ENCODE data around the gene TTC39A.

The TTC39A gene

DNA sequence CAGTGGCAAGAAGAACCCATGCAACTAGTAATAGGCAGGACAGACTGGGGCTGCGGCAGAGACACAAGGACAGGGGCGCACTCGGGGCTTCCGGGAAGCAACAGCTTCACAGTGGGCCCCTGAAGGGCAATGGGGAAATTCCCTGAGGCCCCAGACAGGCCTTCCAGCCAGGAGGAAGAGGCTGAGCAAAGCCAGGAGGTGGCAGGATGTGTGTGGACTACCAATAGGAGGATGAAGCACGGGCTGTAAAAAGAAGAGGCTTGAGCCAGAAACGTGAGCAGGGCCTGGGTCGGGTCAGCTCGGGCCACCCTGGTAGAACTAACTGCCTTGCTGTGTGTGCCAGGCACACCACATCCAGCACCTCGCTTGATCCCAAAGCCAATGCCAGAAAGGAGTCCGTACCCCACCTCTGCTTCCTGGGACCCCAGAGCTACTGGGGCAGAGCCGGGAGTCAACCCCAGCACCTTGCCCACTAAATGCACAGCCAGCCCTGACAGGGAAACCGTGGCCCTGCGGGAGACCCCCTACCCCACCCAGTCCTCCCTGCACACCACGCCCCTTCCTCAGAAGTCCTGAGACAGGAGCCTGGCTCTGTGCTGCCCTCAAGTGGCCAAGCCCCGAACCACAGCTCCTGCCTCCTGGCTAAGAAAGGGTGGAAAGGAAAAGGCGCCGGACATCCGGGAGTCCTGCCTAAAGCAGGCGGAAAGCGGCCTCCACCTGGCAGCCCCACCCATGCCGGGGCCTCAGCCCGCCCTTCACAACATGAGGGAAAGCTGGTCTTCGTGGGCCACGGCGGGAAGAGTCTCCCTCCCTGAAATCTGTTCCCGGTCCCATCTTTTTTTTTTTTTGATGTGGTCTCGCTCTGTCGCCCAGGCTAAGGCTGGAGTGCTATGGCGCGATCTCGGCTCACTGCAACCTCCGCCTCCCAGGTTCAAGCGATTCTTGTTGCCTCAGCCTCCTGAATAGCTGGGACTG is 33.7 kb downstream of the TTC39A start:
- peak; percentile 76 for DNase-seq

DNA sequence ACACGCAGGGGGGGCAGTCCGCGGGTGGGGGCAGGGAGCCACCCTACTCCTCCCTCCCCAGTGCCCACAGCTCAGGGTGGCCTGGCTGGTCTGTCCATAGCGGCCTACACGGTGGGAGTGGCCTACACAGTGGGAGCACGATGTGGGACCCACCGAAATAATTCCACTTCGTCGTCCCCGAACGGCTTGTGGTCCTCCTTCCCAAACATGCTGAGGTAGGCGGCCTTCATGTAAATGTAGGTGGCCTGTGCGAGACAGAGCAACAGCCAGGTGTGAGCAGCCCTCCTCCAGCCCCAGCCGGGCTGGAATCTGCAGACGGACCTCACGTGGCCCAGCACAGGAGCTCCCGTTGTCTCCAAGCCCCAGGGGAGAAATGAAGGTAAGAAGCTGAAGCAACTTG is 34.4 kb downstream of the TTC39A start:
- DNase-seq: no peak

DNA sequence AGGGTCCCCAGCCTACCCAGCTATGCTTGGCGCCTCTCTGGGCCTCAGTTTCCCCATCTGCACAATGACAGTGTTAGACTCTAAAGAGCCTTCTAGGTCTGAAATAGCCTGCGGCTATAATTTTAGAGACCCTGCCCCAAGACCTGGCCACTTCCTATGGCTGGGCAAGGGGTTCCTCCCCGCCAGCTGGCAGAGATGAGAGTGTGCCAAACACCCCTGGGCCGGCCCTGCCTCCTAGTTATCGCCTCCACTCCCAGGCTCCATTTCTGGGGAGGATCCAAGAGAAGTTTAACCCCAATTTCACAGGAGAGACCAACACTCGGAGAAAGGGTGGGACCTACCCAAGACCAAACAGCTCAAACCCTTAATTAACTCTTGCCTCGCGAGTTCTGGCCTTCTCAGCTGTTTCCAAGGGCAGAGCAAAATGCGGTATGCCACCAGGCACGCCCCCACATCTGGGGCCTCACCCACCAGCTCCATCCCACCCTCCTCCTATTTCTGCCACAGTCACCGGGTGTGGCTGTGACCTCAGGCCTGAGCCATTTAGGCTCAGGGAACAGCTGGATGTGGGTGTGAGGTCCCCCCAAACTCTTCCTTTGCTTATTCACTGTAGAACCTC is 35.7 kb downstream of the TTC39A start:
- DNase-seq: no peak

- DNase-seq: no peak
Measured at GRCh38 chr1:51293898-51294515, 36.4 kb downstream of the TTC39A start.

GRCh38 chr1:51290489-51290847 is 39.9 kb downstream of the TTC39A start:
- no peak for DNase-seq

- DNase-seq: no peak
Measured at GRCh38 chr1:51289676-51290488, 40.5 kb downstream of the TTC39A start.

DNA sequence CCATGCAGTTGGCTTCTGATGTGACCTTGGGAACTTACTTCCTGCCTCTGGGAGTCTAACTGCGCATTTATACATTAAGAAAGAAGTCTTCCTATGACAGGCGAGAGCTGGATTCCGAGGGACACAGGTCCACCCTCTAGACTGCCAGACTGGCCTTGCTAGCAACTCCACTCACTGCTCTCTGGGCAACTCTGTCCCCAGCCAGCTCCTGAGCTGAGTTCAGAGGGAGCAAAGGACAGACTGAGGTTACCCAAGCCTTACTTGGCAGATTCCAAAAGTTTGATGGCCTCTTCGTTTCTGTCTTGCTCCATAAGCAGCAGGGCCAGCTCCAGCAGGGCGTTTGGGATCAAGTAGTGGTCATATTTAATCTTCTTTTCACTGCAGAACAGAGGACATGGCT is 41.8 kb downstream of the TTC39A start:
- DNase-seq: no peak

DNA sequence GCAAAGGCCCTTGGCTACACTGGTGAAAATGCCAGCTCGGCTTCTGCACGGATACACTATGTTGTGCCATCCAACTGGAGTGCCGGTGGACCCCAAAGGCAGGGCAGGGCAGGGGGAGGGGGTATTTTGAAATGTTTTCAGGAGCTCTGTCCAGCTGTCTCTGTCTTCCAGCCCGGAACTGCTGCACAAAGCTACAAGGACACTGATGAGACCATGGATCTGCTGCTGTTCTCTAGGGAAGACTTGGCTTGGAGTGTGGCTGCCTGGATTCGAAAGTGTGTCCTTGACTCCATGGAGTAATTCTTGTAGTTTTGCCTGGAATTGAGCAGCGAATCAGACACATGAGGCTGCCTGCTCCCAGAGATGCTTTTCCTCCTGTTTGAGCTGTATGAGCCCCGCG is 42.4 kb downstream of the TTC39A start:
- no peak for DNase-seq

DNA sequence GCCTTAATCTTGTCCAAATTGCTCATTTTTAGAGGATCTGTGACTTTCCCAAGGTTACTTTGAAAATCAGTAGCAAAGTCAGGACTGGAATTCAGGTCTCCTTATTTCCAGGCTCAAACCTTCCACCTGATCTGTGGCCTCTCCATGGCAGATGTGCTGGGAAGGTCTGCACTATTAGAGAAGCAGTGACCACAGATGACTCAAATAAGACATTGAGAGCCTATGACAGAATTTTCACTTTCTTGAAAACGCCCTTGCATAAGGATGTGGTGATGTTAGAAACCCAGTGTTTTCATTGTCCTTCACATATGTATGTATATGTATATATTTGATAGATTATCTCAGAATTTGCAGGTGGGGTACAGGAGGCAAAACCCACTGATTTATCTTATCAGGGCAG is 45.3 kb downstream of the TTC39A start:
- DNase-seq: no peak

DNA sequence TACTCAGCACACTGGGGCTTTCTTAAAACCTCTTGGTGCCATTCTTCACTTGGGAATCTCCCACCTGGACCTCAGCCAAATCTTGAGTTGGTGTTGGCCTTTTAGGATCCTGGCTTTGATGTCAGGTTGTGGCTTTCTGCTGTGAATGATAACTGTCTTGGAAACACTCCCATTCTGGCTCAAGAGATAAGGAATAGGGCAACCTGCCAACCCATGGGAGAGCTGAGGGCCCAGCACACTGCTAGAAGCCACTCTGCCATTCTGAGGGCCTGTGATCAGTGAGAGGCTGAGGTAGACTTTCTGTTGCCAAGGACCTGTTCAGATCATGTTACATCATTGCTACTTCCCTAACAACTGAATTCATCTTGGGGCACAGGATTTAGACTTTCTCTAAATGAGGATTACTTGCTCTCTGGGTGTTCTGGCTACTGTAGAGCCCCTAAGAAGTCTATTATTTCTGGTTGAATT is 45.8 kb downstream of the TTC39A start:
- DNase-seq: no peak

- no peak for DNase-seq
Measured at GRCh38 chr1:51283979-51284378, 46.4 kb downstream of the TTC39A start.

DNA sequence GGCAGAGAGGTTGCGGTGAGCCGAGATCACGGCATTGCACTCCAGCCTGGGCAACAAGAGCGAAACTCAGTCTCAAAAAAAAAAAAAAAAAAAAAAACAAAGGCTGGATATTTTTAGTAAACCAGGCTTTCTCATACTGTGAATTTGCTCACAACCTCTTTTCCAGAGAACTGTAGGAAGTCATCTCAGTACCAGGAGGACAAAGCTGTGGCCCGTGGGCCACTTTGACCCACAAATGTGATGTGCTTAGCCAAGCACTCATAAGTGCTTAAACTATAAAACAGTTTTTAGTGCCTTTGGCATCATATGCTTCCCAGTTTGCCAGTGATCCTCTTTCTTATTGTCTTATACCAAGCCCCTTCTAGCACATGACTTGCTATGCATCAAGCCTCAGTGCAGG is 47.8 kb downstream of the TTC39A start:
- DNase-seq: no peak

DNA sequence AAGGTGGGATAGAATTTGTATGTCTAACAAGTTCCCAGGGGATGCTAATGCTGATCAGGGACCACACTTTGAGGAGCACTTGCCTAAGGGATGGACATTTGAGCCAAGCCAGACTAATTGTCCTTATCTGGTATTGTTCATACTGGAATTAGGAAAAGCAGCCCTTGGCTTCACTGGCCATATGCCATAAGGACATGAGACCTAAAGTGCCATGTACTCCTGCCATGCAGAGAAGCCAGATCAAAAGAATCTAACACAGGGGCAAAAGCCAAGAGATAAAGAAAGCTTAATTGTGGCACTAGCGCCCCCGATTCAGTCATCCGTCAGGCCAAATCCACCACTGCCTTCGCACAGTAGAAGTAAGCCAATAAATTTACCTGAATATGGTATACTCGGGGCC is 48.6 kb downstream of the TTC39A start:
- DNase-seq: no peak

GRCh38 chr1:51280321-51280978 is 49.9 kb downstream of the TTC39A start:
- no peak for DNase-seq

GRCh38 chr1:51276286-51276685 is 54.1 kb downstream of the TTC39A start:
- DNase-seq: no peak

DNA sequence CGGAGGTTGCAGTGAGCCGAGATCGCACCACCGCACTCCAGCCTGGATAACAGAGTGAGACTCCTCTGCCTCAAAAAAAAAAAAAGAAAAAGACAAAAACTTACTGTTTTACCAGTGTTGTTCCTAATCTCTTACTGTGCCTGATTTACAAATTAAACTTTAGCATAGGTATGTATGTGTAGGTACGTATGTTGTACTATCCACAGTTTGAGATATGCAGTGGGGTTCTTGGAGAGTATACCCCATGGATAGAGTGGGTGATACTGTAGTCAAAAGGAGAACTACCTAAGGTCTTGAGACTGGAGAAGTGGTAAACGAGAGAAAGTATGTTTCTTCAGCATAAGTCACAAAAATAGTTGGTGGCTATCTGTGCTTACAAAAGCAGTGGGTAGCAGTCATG is 55.7 kb downstream of the TTC39A start:
- DNase-seq: no peak

DNA sequence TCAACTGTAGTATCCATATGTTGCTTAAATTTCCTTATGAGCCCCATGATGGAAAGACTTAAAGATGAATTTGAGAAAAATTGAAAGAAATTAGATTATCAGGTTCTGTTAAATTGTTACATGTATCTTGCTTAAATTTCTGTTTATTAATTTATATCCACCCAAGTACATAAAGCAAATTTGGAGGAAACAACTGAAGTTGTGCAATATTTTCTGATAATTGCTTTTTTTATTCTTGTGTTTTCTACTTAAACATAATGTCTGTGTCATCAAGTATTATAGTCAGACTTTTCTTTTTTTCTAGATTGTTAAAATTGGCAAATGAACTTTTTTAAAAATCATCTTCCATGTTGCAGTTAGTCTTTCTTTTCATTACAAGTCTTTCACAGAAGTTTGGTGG is 57.4 kb downstream of the TTC39A start:
- DNase-seq: no peak

GRCh38 chr1:51270751-51271150 is 59.6 kb downstream of the TTC39A start:
- no peak for DNase-seq

DNA sequence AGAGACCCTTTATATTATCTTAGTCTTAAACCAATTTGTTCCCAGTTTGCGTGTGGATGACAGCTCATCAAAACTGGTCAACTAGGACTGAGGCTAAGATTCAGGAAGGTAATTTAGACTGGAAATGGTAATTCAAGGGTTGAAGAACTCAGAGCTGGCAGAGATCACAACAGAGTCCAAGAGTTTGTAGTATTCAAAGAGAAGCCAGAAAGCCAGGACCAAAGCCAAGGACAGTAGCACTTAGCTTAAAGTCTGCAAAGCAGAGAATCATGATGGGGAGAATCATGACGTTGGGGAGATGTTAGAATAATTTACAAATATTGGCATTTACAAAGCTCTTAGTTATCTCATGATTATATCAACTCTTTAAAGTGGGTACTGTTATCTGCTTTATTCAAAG is 61.7 kb downstream of the TTC39A start:
- DNase-seq: no peak

- no peak for DNase-seq
Measured at GRCh38 chr1:51266791-51267190, 63.6 kb downstream of the TTC39A start.

- DNase-seq: no peak
Measured at GRCh38 chr1:51266181-51266580, 64.2 kb downstream of the TTC39A start.

DNA sequence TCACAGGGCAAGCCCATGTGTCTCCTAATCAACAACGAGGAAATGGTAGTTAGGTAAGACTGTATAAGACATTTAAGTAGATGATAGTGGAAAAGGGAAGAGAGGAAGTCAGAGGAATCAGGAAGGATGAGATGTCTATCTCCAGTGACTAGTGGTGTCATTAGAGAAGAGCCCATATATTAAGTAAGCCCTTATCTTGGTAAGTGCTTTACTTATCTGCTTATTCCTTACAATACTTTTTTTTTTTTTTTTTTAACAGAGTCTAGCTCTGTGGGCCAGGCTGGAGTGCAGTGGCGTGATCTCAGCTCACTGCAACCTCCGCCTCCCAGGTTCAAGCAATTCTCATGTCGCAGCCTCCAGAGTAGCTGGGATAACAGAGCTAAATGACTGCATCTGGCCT is 64.7 kb downstream of the TTC39A start:
- no peak for DNase-seq

- DNase-seq: no peak
Measured at GRCh38 chr1:51264451-51264850, 65.9 kb downstream of the TTC39A start.
